ENCODE results near the gene HSPB2. TPM values are rescaled to one million over a fixed set of nuclear protein-coding genes. Genes with fewer than 3 reads are reported as not detected.

HSPB2 gene
- total and polyA plus RNA-seq, 2 of the 4 experiments (the other 2 are of a cell fraction), result 0.18 to 0.55 TPM

- intact Hi-C loops (cut with micrococcal nuclease), result no loop called here
Observed at GRCh38 chr11:111921541-111922230, 9.2 kb downstream of the HSPB2 start.

More at GRCh38 chr11:111921541-111922230, 9.2 kb downstream of the HSPB2 start:
- no peak overlapping the region for H3K9ac ChIP-seq (ENCODE audit: low read depth, low read length)
- no peak overlapping the region; the same call in 1 of the 2 replicates for H2BK20ac ChIP-seq (ENCODE audit: low read depth, low read length)
- POLR2A ChIA-PET (ENCODE audit: unreplicated experiment), result no interaction called here
- H2BK15ac ChIP-seq (ENCODE audit: low read depth, low read length), result peak overlapping the region; percentile 47; the same call in 1 of the 3 replicates
- H3K23ac ChIP-seq (ENCODE audit: low read depth, low read length), result no peak overlapping the region
- no peak overlapping the region for H3K27ac ChIP-seq (ENCODE audit: insufficient read depth, low read length)
- no peak overlapping the region for H3K4me2 ChIP-seq (ENCODE audit: low read depth, low read length)
- no peak overlapping the region for H4K5ac ChIP-seq (ENCODE audit: low read depth, low read length)
- CTCF ChIA-PET, result no interaction called here
- peaks cover 0 to 8% of the 10 kb centered on the region in 2 experiments; a peak in 2 of 4 replicates for H3K79me1 ChIP-seq (ENCODE audit: low read depth in 1 of 2, low read length in 2 of 2)
- H2BK5ac ChIP-seq (ENCODE audit: low read depth, low read length, poor library complexity, severe bottlenecking), result peak overlapping the region; percentile 35
- no peak overlapping the region for H3K56ac ChIP-seq (ENCODE audit: extremely low read depth, insufficient read depth, low read length)
- H3K4me1 ChIP-seq (ENCODE audit: control insufficient read depth, insufficient read depth, low read length), result peaks cover 17% of the 10 kb centered on the region
- no peak for TF ChIP-seq BHLHE40 (IDR thresholded peaks at IDR 0.05; ENCODE audit: low read depth, low read length)
- TF ChIP-seq CEBPB (IDR thresholded peaks at IDR 0.05; ENCODE audit: low read depth, low read length), result no peak
- no peak for TF ChIP-seq SMC3 (IDR thresholded peaks at IDR 0.05; ENCODE audit: low read depth, low read length)
- no peak for TF ChIP-seq MAFK (IDR thresholded peaks at IDR 0.05; ENCODE audit: low read depth, low read length)
- no peak for TF ChIP-seq NFE2L2 (IDR thresholded peaks at IDR 0.05; ENCODE audit: low read depth, low read length)
- TF ChIP-seq RFX5 (IDR thresholded peaks at IDR 0.05; ENCODE audit: low read depth, low read length), result no peak
- no peak for TF ChIP-seq RAD21 (IDR thresholded peaks at IDR 0.05; ENCODE audit: low read length)
- no peak for TF ChIP-seq MAZ (IDR thresholded peaks at IDR 0.05; ENCODE audit: borderline replicate concordance, low read depth, low read length)
- TF ChIP-seq CTCF (conservative IDR thresholded peaks at IDR 0.05; ENCODE audit: low read depth, low read length), result no peak
- no peak for TF ChIP-seq ELK1 (IDR thresholded peaks at IDR 0.05; ENCODE audit: borderline replicate concordance, low read depth, low read length)
- no peak for TF ChIP-seq FOS (IDR thresholded peaks at IDR 0.05; ENCODE audit: low read depth, low read length)
- no peak for TF ChIP-seq CHD1 (IDR thresholded peaks at IDR 0.05; ENCODE audit: low read depth, low read length)
- H3K4me3 ChIP-seq (ENCODE audit: insufficient read depth, low read depth, low read length), result no peak overlapping the region
- H3K9me3 ChIP-seq (ENCODE audit: control insufficient read depth, insufficient read depth, low read length), result no peaks in the 10 kb centered on the region
- WGBS, 2 experiments (ENCODE audit: extremely low coverage in 2 of 2, insufficient read length in 1 of 2), result 100% methylated on average over 2 of the region's 7 CpGs; no CpG with 5 or more reads in 1 of the 2 experiments
- in situ Hi-C loops (cut with MboI; ENCODE audit: low sequenced_read_pairs) (loop anchor here (5.0 kb wide), 1 partner anchor 39 kb away; no protein-coding TSS in a partner anchor), dilution Hi-C loops (cut with HindIII; ENCODE audit: low sequenced_read_pairs, unreplicated experiment) (no loop called here)
- H2AK9ac ChIP-seq (replicated peaks; ENCODE audit: low read depth, low read length, poor library complexity), result no peak overlapping the region
- no peak overlapping the region for H3K14ac ChIP-seq (replicated peaks; ENCODE audit: low read depth, low read length)
- H4K91ac ChIP-seq (ENCODE audit: insufficient read depth, low read depth, low read length), result no peak overlapping the region
- H3K18ac ChIP-seq (ENCODE audit: low read depth, low read length), result no peak overlapping the region
- no peaks in the 10 kb centered on the region for H3K27me3 ChIP-seq (ENCODE audit: control insufficient read depth, insufficient read depth, low read length)
- H3K9me1 ChIP-seq (ENCODE audit: insufficient read depth, low read length), result peaks cover 21% of the 10 kb centered on the region
- no peak for DNase-seq
- no peak overlapping the region for H3K4ac ChIP-seq (ENCODE audit: low read depth, low read length)
- no peak overlapping the region for H2AFZ ChIP-seq (replicated peaks; ENCODE audit: low read length, poor library complexity)
- no peak overlapping the region for H4K8ac ChIP-seq (ENCODE audit: low read depth in 2 of 2, low read length in 2 of 2)
- no peaks in the 10 kb centered on the region for H4K20me1 ChIP-seq (ENCODE audit: insufficient read depth, low read length)
- no peaks in the 10 kb centered on the region for H3K36me3 ChIP-seq (ENCODE audit: control insufficient read depth, insufficient read depth, low read length)
- H2BK120ac ChIP-seq (ENCODE audit: low read depth, low read length), result peak overlapping the region; percentile 47; the same call in 1 of the 2 replicates
- BruUV-seq (replicated peaks), result no TSS peak
- H2AK5ac ChIP-seq (ENCODE audit: low read depth, low read length), result no peak overlapping the region
- no peak for ATAC-seq (ENCODE audit: low read depth)

Data from IMR-90 (cell line).